ENCODE measurements around the gene DLEC1. TPM values are rescaled to one million over a fixed set of nuclear protein-coding genes. Genes with fewer than 3 reads are reported as not detected.

Gene DLEC1
- total and polyA plus RNA-seq, 2 experiments from 2014 or later, result 0.31 to 0.66 TPM

DNA sequence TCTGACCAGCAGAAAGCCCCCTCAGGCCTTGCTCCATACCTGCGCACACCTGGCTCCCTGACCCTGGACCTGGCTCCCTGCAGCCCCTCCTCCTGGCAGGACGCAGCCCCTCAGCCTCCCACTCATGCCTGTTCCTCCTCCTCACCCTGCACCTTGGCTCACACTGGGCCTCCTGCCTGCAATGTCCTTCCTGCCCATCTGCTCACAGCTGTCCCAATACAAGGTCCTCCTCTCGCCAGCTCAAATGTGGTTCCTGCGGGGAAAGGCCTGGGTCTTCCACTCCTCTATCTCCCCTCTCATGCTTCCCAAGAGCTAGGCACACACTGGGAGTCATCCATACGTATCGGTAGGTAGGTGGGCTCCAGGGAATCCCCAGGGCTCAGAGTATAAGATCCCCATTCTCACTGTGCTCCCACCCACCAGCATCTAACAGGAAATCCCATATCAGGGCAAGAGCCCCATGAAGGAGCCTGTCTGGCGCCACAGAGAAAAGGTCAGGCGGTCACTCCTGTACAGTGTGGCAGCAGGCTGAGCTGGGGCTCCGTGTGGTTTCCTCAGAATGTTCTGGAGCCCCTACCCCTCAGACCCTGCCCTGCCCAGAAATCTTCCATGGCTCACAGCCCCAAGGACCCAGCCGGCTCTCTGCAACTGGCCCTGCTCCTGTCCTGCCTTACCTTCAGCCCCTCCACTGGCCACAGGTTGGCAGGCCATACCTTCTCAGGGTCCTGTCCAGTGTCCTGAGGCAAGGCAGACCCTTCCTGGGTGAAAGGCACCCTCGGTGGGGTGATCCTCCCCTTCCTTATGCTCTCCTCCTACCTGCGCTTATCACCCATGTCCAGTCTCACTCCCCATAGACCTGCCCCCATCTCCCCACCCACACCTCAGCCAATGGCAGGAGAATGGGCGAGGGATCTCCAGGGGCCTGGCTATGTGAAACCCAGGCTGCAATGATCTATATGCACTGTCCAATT lies 20.4 kb upstream of the DLEC1 start:
- Histone ChIP-seq H3K79me2 (replicated peaks; ENCODE audit: insufficient read depth) (no peaks in the 10 kb centered on the region; the same call in 1 of the 2 replicates), H3K4me1 (ENCODE audit: insufficient read depth) (no peaks in the 10 kb centered on the region), H3K4me2 (no peak overlapping the region), H4K20me1 (replicated peaks; ENCODE audit: insufficient read depth) (peaks cover 3% of the 10 kb centered on the region; the same call in 1 of the 2 replicates), H3F3A (replicated peaks; ENCODE audit: low read depth) (no peaks in the 10 kb centered on the region), H3K4me3 (no peak overlapping the region), H3K9me2 (ENCODE audit: insufficient read depth) (no peaks in the 10 kb centered on the region), H3K27ac (ENCODE audit: low read depth) (no peak overlapping the region), H3K27me3 (ENCODE audit: insufficient read depth) (no peaks in the 10 kb centered on the region), H3K36me3 (ENCODE audit: insufficient read depth) (0 out of 2 replicates have a peak, but pooled peaks cover 3% of the 10 kb centered on the region), H2AFZ (no peak overlapping the region)
- TF ChIP-seq STAT1 (IDR thresholded peaks at IDR 0.05; ENCODE audit: unreplicated experiment) (no peak), EZH2 (IDR thresholded peaks at IDR 0.05; ENCODE audit: low read depth, unreplicated experiment) (no peak), JUNB (IDR thresholded peaks at IDR 0.05; ENCODE audit: unreplicated experiment) (no peak), POLR2AphosphoS5 (IDR thresholded peaks at IDR 0.05; ENCODE audit: low read depth) (no peak), EZH2phosphoT487 (IDR thresholded peaks at IDR 0.05; ENCODE audit: unreplicated experiment) (no peak), NANOG (IDR thresholded peaks at IDR 0.05; ENCODE audit: borderline replicate concordance) (no peak)
- TF ChIP-seq, protein P1, sequence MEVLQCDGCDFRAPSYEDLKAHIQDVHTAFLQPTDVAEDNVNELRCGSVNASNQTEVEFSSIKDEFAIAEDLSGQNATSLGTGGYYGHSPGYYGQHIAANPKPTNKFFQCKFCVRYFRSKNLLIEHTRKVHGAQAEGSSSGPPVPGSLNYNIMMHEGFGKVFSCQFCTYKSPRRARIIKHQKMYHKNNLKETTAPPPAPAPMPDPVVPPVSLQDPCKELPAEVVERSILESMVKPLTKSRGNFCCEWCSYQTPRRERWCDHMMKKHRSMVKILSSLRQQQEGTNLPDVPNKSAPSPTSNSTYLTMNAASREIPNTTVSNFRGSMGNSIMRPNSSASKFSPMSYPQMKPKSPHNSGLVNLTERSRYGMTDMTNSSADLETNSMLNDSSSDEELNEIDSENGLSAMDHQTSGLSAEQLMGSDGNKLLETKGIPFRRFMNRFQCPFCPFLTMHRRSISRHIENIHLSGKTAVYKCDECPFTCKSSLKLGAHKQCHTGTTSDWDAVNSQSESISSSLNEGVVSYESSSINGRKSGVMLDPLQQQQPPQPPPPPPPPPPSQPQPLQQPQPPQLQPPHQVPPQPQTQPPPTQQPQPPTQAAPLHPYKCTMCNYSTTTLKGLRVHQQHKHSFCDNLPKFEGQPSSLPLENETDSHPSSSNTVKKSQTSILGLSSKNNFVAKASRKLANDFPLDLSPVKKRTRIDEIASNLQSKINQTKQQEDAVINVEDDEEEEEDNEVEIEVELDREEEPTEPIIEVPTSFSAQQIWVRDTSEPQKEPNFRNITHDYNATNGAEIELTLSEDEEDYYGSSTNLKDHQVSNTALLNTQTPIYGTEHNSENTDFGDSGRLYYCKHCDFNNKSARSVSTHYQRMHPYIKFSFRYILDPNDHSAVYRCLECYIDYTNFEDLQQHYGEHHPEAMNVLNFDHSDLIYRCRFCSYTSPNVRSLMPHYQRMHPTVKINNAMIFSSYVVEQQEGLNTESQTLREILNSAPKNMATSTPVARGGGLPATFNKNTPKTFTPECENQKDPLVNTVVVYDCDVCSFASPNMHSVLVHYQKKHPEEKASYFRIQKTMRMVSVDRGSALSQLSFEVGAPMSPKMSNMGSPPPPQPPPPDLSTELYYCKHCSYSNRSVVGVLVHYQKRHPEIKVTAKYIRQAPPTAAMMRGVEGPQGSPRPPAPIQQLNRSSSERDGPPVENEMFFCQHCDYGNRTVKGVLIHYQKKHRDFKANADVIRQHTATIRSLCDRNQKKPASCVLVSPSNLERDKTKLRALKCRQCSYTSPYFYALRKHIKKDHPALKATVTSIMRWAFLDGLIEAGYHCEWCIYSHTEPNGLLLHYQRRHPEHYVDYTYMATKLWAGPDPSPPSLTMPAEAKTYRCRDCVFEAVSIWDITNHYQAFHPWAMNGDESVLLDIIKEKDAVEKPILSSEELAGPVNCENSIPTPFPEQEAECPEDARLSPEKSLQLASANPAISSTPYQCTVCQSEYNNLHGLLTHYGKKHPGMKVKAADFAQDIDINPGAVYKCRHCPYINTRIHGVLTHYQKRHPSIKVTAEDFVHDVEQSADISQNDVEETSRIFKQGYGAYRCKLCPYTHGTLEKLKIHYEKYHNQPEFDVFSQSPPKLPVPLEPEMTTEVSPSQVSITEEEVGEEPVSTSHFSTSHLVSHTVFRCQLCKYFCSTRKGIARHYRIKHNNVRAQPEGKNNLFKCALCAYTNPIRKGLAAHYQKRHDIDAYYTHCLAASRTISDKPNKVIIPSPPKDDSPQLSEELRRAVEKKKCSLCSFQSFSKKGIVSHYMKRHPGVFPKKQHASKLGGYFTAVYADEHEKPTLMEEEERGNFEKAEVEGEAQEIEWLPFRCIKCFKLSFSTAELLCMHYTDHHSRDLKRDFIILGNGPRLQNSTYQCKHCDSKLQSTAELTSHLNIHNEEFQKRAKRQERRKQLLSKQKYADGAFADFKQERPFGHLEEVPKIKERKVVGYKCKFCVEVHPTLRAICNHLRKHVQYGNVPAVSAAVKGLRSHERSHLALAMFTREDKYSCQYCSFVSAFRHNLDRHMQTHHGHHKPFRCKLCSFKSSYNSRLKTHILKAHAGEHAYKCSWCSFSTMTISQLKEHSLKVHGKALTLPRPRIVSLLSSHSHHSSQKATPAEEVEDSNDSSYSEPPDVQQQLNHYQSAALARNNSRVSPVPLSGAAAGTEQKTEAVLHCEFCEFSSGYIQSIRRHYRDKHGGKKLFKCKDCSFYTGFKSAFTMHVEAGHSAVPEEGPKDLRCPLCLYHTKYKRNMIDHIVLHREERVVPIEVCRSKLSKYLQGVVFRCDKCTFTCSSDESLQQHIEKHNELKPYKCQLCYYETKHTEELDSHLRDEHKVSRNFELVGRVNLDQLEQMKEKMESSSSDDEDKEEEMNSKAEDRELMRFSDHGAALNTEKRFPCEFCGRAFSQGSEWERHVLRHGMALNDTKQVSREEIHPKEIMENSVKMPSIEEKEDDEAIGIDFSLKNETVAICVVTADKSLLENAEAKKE (CRISPR knock-in tag; IDR thresholded peaks at IDR 0.05), result no peak
- peaks cover 28% of the 10 kb centered on the region for H3K36me3 Mint-ChIP-seq (ENCODE audit: low read depth)
- ATAC-seq (no peak), DNase-seq (ENCODE audit: low spot score) (no peak)
- H3K9me3 Mint-ChIP-seq, result no peaks in the 10 kb centered on the region
- H3K4me1 Mint-ChIP-seq, result peaks cover under 1% of the 10 kb centered on the region
- no peak overlapping the region for H3K27ac Mint-ChIP-seq
- peaks cover 15% of the 10 kb centered on the region for H3K27me3 Mint-ChIP-seq (ENCODE audit: insufficient read depth, low read depth, poor library complexity)
- H3K4me3 Mint-ChIP-seq, result no peak overlapping the region

Data from GM23338 (cell line).